ENCODE data around the gene CDIPT.

DNA sequence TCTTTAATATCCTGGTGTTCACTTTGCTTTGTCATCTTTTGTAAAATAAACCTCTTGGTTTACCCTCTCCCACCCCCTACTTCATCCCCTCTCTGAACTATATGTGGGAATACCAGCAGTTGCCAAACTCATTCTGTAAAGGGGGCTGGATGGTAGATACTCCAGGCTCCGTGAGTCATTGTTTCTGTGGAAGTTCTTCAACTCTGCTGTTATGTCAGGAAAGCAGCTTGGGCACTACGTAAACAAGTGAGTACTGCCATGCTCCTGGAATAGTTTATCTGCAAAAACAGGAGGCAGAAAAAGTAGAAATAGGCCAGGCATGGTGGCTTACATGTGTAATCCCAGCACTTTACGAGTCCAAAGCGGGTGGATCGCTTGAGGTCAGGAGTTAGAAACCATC, 25.2 kb downstream of the CDIPT start:
- TF ChIP-seq POLR2A (IDR thresholded peaks at IDR 0.05) (no peak), EP300 (IDR thresholded peaks at IDR 0.05) (no peak)

All from tibial nerve (tissue), 3 donors.